Tibial nerve (tissue), 4 donors: ENCODE results near the gene MT1F. TPM values are rescaled to one million over a fixed set of nuclear protein-coding genes. Genes with fewer than 3 reads are reported as not detected.

ENCODE experiments used
- DNase-seq, 2 donors: peaks; one replicate each; pipeline ENCODE4 v3.0.0-alpha.2; 2019; ENCODE audit warnings: low spot score in 2 of 2
- H3K27ac ChIP-seq, 4 donors: fragments of 200-600 bp; sonication (generic) in 3 of 4; one replicate each; pipeline ENCODE4 v1.5.1; 2017 to 2019; ENCODE audit warnings: mild to moderate bottlenecking in 1 of 4
- H3K27me3 ChIP-seq, 2 donors: fragments of 200-600 bp; sonication (generic) in 1 of 2; one replicate each; pipeline versions ENCODE4 v1.5.1 to v1.6.0; 2017 to 2019
- H3K36me3 ChIP-seq, 3 donors: fragments of 200-600 bp; sonication (generic); one replicate each; pipeline ENCODE4 v1.5.1; 2018 to 2019
- H3K4me1 ChIP-seq, 4 donors: fragments of 200-600 bp; sonication (generic) in 3 of 4; one replicate each; pipeline ENCODE4 v1.5.1; 2017 to 2019
- H3K4me3 ChIP-seq, 4 donors: fragments of 200-600 bp; sonication (generic) in 3 of 4; one replicate each; pipeline ENCODE4 v1.5.1; 2017 to 2019; ENCODE audit warnings: mild to moderate bottlenecking in 1 of 4, moderate library complexity in 1 of 4
- H3K9me3 ChIP-seq, 4 donors: fragments of 200-600 bp; sonication (generic) in 3 of 4; one replicate each; pipeline ENCODE4 v1.5.1; 2017 to 2019
- EP300 ChIP-seq, 2 donors: sonication (generic); formaldehyde crosslinking; IDR thresholded peaks; one replicate each; pipeline ENCODE4 v1.6.1; 2017; ENCODE audit warnings: antibody characterized with exemption in 2 of 2, mild to moderate bottlenecking in 1 of 2
- POLR2A ChIP-seq, 2 donors: fragments of 450-650 bp; IDR thresholded peaks; one replicate each; pipeline ENCODE4 v1.6.1; 2017; ENCODE audit warnings: antibody characterized with exemption in 2 of 2, mild to moderate bottlenecking in 2 of 2, moderate library complexity in 2 of 2
- WGBS, 2 donors: methylation state at CpG; one replicate each; pipeline ENCODE4 v1.1.5; 2018; 5-methylcytosine and 5-hydroxymethylcytosine counted together
- total RNA-seq, 4 donors: library from RNA; depleted of rRNA; stranded (reverse); fragments of >200 nt; gene quantifications; one replicate each; pipeline ENCODE4 v1.1.0, GENCODE V29; 2016
- TF ChIP-seq, protein P1 (sequence below), 5 experiments: fragments of 200-600 bp in 3 of 5; fragments of 450-650 bp in 2 of 5; sonication (generic) in 3 of 5; IDR thresholded peaks; one replicate each; pipeline ENCODE4 v1.5.1; 2016 to 2019; ENCODE audit warnings: antibody characterized with exemption in 5 of 5, mild to moderate bottlenecking in 3 of 5, moderate library complexity in 2 of 5

MT1F gene
- total RNA-seq, 4 donors from 2014 or later, result 3.0 to 34.3 (median 11.3) TPM

DNA sequence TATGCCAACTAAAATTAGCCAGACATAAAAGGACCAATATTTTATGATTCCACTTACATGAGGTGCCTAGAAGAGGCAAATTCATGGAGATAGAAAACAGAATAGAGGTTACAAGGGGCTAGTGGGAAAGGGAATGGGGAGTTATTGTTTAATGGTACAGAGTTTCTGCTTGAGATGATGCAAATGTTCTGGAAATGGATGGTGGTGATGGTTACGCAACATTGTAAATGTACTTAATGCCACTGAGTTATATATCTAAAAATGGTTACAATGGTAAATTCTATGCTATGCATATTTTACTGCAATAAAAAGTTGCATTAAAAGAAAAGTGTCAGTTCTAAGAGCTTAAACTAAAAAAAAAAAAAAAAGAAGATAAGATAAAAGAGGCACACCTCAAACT lies 42.4 kb downstream of the MT1F start:
- no peak overlapping the region for H3K27ac ChIP-seq
- H3K27me3 ChIP-seq, result no peaks in the 10 kb centered on the region
- DNase-seq, result no peak
- whole genome bisulfite sequencing, 2 donors, result 37 to 53% methylated on average over 1 of the region's 1 CpG
- TF ChIP-seq EP300 (IDR thresholded peaks at IDR 0.05) (no peak), POLR2A (IDR thresholded peaks at IDR 0.05) (no peak)
- TF ChIP-seq, protein P1, sequence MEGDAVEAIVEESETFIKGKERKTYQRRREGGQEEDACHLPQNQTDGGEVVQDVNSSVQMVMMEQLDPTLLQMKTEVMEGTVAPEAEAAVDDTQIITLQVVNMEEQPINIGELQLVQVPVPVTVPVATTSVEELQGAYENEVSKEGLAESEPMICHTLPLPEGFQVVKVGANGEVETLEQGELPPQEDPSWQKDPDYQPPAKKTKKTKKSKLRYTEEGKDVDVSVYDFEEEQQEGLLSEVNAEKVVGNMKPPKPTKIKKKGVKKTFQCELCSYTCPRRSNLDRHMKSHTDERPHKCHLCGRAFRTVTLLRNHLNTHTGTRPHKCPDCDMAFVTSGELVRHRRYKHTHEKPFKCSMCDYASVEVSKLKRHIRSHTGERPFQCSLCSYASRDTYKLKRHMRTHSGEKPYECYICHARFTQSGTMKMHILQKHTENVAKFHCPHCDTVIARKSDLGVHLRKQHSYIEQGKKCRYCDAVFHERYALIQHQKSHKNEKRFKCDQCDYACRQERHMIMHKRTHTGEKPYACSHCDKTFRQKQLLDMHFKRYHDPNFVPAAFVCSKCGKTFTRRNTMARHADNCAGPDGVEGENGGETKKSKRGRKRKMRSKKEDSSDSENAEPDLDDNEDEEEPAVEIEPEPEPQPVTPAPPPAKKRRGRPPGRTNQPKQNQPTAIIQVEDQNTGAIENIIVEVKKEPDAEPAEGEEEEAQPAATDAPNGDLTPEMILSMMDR (IDR thresholded peaks at IDR 0.05), result no peak
- H3K4me1 ChIP-seq, result peaks cover 0 to 12% (median 0%) of the 10 kb centered on the region in 4 donors
- no peak overlapping the region for H3K4me3 ChIP-seq
- H3K36me3 ChIP-seq, result no peaks in the 10 kb centered on the region
- H3K9me3 ChIP-seq, result peaks cover 0 to 9% (median 0%) of the 10 kb centered on the region in 4 donors

DNA sequence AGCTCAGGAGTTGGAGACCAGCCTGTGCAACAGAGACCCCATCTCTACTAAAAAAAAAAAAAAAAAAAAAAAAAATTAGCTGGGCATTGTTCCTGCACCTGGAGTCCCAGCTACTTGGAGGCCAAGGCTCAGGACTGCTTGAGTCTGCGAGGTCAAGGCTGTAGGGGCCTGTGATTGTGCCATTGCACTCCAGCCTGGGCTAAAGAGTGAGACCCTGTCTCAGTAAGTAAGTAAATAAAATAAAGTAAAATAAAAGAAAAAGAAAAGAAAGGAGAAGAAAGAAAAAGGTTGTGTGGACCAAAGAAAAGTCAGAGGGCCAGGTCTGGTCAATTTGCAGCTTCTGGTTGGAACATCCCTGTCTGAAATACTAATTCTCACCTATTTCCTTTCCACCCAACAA lies 42.9 kb downstream of the MT1F start:
- 88 to 100% methylated on average over 1 of the region's 1 CpG for WGBS, 2 donors

GRCh38 chr16:56701534-56701933 lies 43.8 kb downstream of the MT1F start:
- no peak for DNase-seq
- Histone ChIP-seq H3K9me3 (peaks cover 0 to 9% (median 0%) of the 10 kb centered on the region in 4 donors), H3K27me3 (no peaks in the 10 kb centered on the region), H3K27ac (peak overlapping the region in 2 of 4 donors; percentile 2 to 22), H3K36me3 (no peaks in the 10 kb centered on the region), H3K4me3 (no peak overlapping the region), H3K4me1 (peaks cover 0 to 12% (median 0%) of the 10 kb centered on the region in 4 donors)
- WGBS, 2 donors, result 84 to 88% methylated on average over 7 of the region's 7 CpGs
- TF ChIP-seq, protein P1 (IDR thresholded peaks at IDR 0.05), result no peak
- no peak for TF ChIP-seq EP300 (IDR thresholded peaks at IDR 0.05)
- TF ChIP-seq POLR2A (IDR thresholded peaks at IDR 0.05), result no peak

More for the DNA sequence above, 42.9 kb downstream of the MT1F start:
- no peak for DNase-seq
- Histone ChIP-seq H3K27ac (no peak overlapping the region), H3K9me3 (peaks cover 0 to 9% (median 0%) of the 10 kb centered on the region in 4 donors), H3K4me3 (no peak overlapping the region), H3K27me3 (no peaks in the 10 kb centered on the region), H3K36me3 (no peaks in the 10 kb centered on the region), H3K4me1 (peaks cover 0 to 12% (median 0%) of the 10 kb centered on the region in 4 donors)
- TF ChIP-seq, protein P1 (IDR thresholded peaks at IDR 0.05), result no peak
- no peak for TF ChIP-seq EP300 (IDR thresholded peaks at IDR 0.05)
- TF ChIP-seq POLR2A (IDR thresholded peaks at IDR 0.05), result no peak

DNA sequence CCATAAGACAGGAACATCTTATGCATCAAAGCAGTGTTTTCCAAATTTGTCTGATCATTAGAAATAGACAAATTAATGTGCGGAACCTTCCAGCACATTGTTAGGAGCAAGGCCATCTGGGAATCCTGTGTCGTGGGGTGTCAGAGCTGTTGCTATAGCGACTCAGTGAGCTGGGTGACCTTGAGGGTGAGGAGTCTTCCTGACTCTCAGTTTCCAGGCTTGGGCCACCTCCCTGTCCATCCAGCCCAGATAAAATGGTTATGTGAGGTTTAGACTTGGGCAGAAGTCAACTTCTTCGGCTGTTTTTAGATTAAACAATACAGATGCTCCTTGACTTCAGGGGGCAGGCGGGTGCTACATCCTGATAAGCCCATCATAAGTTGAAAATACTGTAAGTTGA lies 45.1 kb downstream of the MT1F start:
- H3K4me1 ChIP-seq, result peaks cover 0 to 12% (median 0%) of the 10 kb centered on the region in 4 donors
- TF ChIP-seq POLR2A (IDR thresholded peaks at IDR 0.05) (no peak), EP300 (IDR thresholded peaks at IDR 0.05) (no peak)
- TF ChIP-seq, protein P1 (IDR thresholded peaks at IDR 0.05), result no peak
- no peak for DNase-seq
- no peaks in the 10 kb centered on the region for H3K36me3 ChIP-seq
- 87% methylated on average over 5 of the region's 5 CpGs for WGBS, 2 donors
- H3K27ac ChIP-seq, result no peak overlapping the region
- no peaks in the 10 kb centered on the region for H3K27me3 ChIP-seq
- no peak overlapping the region for H3K4me3 ChIP-seq
- H3K9me3 ChIP-seq, result peaks cover 0 to 2% (median 0%) of the 10 kb centered on the region in 4 donors

Other genes with a start within 250 kb of the MT1F start
- 100 to 1,000 TPM; 263 to 334 (median 292) TPM for gene AMFR, start 232.4 kb upstream of the MT1F start, total RNA-seq
- 10 to 100 TPM; 41.5 to 57.3 (median 47.2) TPM for gene NUDT21, start 206.6 kb upstream of the MT1F start, total RNA-seq
- 10 to 100 TPM; 28.8 to 39.6 (median 35.6) TPM for gene OGFOD1, start 206.4 kb upstream of the MT1F start, total RNA-seq
- gene BBS2, start 137.9 kb upstream of the MT1F start, total RNA-seq, result 100 to 1,000 TPM in 3 of 4 donors, 10 to 100 TPM in 1; 79.8 to 144 (median 120) TPM
- not detected for gene MT4, start 92.9 kb upstream of the MT1F start, total RNA-seq
- gene MT3, start 68.4 kb upstream of the MT1F start, total RNA-seq, result 100 to 1,000 TPM in 3 of 4 donors, 10 to 100 TPM in 1; 92.4 to 291 (median 156) TPM
- gene MT2A, start 49.4 kb upstream of the MT1F start, total RNA-seq, result 100 to 1,000 TPM; 154 to 612 (median 354) TPM
- gene MT1E, start 32.2 kb upstream of the MT1F start, total RNA-seq, result 1,000 to 10,000 TPM in 1 of 4 donors, 100 to 1,000 TPM in 3; 229 to 1,068 (median 290) TPM
- gene MT1M, start 25.3 kb upstream of the MT1F start, total RNA-seq, result 100 to 1,000 TPM in 1 of 4 donors, 10 to 100 TPM in 3; 38.5 to 103 (median 53.2) TPM
- 100 to 1,000 TPM in 1 of 4 donors, 10 to 100 TPM in 2, not detected in 1; 18.8 to 365 (median 93.3) TPM for gene MT1A, start 19.3 kb upstream of the MT1F start, total RNA-seq
- gene MT1B, start 6.1 kb upstream of the MT1F start, total RNA-seq, result not detected
- 10 to 100 TPM in 3 of 4 donors, not detected in 1; 41.1 to 87.7 (median 49.2) TPM for gene MT1G, start 10.1 kb downstream of the MT1F start, total RNA-seq
- gene MT1H, start 11.9 kb downstream of the MT1F start, total RNA-seq, result 1 to 10 TPM in 2 of 4 donors, not detected in 2; 2.4 to 5.1 TPM
- gene MT1X, start 24.5 kb downstream of the MT1F start, total RNA-seq, result 1,000 to 10,000 TPM in 2 of 4 donors, 100 to 1,000 TPM in 2; 457 to 1,918 (median 1,024) TPM
- 10 to 100 TPM; 27.6 to 65.7 (median 43.8) TPM for gene NUP93, start 72.2 kb downstream of the MT1F start, total RNA-seq
- not detected for gene SLC12A3, start 207.2 kb downstream of the MT1F start, total RNA-seq